NK-92 treated with Interleukin-12 subunit alpha and Interleukin-12 subunit beta, amount 100 ng/mL, for 24 hours (cell line): ENCODE data around the gene PSPN.
"Not testable (repeated sequence)": the region's sequence is repeated elsewhere in the genome, so short reads cannot be mapped to it uniquely, and the experiment has no call there.

Source experiments
- DNase-seq: peaks from one replicate; lab custom pipeline; 2025; lab: John Stamatoyannopoulos, UW

The PSPN gene

GRCh38 chr19:6402837-6403608 lies 27.3 kb upstream of the PSPN start:
- DNase-seq = no peak

GRCh38 chr19:6402058-6402457 lies 26.3 kb upstream of the PSPN start:
- DNase-seq = no peak

GRCh38 chr19:6400062-6400944 lies 24.6 kb upstream of the PSPN start:
- DNase-seq = not testable (repeated sequence)

- no peak for DNase-seq
Measured at GRCh38 chr19:6396305-6396704, 20.6 kb upstream of the PSPN start.

- DNase-seq = no peak
Measured at GRCh38 chr19:6394831-6395230, 19.1 kb upstream of the PSPN start.

GRCh38 chr19:6393983-6394412 lies 18.3 kb upstream of the PSPN start:
- no peak for DNase-seq

GRCh38 chr19:6393074-6393982 lies 17.6 kb upstream of the PSPN start, which contains the start of gene GTF2F1:
Gene GTF2F1, minus strand, starts transcription at chr19:6393164. Its CDS starts 169 bp downstream, at chr19:6392995.
- DNase-seq = peak; percentile 96

- DNase-seq = no peak
Measured at GRCh38 chr19:6392221-6393073, 16.7 kb upstream of the PSPN start.

GRCh38 chr19:6387372-6387771 lies 11.6 kb upstream of the PSPN start:
- DNase-seq = no peak

- no peak for DNase-seq
Measured at GRCh38 chr19:6384381-6384780, 8.6 kb upstream of the PSPN start.

GRCh38 chr19:6383188-6383587 lies 7.5 kb upstream of the PSPN start:
- no peak for DNase-seq

GRCh38 chr19:6381030-6381750 lies 5.5 kb upstream of the PSPN start:
- no peak for DNase-seq

- DNase-seq = no peak
Measured at GRCh38 chr19:6379744-6380143, 4.0 kb upstream of the PSPN start.

- DNase-seq = no peak
Measured at GRCh38 chr19:6378486-6378885, 2.8 kb upstream of the PSPN start.

GRCh38 chr19:6378041-6378440 lies 2.3 kb upstream of the PSPN start:
- no peak for DNase-seq

- DNase-seq = no peak
Measured at GRCh38 chr19:6376512-6377190, 918 bp upstream of the PSPN start.

- no peak for DNase-seq
Measured at GRCh38 chr19:6374711-6375410, 872 bp downstream of the PSPN start.

GRCh38 chr19:6374161-6374709 lies 1.5 kb downstream of the PSPN start:
- no peak for DNase-seq

GRCh38 chr19:6373813-6374108 lies 2.0 kb downstream of the PSPN start:
- no peak for DNase-seq
